Measurements from ENCODE around the gene TMEM120B.
"Not testable (repeated sequence)": the region's sequence is repeated elsewhere in the genome, so short reads cannot be mapped to it uniquely, and the experiment has no call there.

Gene TMEM120B

DNA sequence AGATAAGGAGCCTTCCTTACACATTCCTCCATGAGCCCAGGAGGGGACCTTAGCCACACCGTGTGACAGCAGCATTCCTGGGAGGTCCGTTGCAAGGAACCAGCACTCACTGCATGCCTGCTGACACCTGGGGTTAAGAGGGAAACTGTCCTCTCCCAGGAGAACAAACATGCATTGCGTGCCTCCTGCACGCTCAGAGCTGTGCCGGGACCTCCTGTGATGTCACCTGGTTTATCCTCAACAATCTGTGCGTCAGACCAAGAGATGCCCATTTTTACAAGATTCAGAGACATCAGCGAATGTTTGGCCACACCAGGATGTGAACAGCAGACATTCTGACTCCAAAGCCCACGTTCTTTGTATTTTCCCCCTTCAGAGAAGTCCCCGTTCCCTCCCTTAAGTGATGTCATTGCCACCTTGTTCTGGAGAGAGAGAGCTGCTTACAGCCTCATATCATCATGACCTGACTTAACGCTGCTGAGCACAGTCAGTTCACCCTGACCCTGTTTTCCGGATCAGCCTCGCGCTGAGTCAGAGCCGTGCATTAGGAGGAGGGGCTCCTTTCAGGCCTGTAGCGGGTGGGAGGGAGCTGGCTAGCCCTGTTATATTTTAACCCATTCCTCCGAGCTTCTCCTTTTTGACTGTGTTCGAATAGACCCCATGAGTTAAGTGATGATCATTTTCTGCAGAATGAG lies 36.2 kb downstream of the TMEM120B start:
- DNase-seq = no peak

DNA sequence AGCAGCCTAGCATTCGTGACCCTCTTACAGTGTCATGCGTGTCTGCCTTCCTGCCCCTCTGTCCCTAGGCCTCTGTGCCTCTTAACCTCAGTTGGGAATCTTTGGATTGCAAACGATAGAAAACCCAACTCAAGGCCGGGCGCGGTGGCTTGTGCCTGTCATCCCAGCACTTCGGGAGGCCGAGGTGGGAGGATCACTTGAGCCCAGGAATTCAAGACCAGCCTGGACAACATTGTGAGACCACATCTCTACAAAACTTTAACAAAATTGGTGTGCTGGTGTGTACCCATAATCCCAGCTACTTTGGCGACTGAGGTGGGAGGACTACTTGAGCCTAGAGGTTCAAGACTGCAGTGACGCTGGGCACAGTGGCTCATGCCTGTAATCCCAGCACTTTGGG lies 36.7 kb downstream of the TMEM120B start:
- no peak for DNase-seq

DNA sequence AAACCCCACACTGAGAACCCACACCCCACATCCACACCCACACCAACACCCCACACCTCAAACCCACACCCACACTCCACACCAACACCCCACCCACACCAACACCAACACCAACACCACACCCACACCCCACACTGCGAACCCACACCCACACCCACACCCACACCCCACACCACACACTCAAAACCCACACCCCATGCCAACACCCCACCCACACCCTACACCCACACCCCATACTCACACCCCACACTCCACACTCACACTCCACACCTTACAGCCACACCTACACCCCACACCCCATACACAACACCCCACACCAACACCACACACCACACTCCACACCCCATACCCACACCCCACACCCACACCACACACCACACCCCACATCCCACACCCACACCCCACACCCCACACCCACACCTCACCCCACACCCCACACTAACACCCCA lies 38.0 kb downstream of the TMEM120B start:
- no peak for DNase-seq

DNA sequence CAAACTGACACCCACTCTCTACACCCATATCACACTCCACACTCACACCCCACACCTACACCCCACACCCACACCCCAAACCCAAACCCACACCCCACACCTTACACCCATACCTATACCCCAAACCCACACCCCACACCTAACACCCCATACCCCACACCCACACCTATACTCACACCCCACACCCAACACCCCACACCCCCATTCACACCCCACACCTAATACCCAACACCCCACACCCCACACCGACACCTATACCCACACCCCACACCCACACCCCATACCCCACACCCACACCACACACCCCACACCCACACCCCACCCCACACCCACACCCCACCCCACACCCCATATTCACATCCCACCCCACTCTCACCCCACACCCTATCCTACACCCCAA lies 38.5 kb downstream of the TMEM120B start:
- no peak for DNase-seq

DNA sequence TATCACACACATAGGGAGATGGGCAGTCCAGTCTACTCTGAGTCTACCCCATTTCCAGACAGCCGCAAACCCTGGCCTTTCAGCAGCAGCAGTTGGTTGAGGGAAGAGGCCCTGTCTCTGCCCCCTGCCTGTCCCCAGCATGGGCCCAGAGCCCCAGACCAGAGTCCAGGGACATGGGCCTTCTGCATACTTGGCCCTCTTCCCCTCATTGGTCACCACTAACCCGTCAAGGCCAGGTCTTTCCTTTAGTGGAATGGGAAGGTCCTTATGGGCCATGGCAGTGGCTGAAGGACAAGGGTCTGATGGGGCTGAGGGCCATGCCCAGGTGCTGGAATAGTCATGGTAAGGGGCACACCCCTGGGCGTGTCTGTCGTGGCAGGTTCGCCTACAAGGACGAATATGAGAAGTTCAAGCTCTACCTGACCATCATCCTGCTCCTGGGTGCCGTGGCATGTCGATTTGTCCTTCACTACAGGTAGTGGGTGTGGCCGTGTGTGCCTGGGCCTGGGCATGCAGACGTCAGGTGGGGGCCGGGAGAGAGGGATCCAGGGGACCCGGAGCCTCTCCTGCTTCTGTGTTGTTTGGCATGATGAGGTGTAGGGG lies 39.3 kb downstream of the TMEM120B start:
- no peak for DNase-seq

DNA sequence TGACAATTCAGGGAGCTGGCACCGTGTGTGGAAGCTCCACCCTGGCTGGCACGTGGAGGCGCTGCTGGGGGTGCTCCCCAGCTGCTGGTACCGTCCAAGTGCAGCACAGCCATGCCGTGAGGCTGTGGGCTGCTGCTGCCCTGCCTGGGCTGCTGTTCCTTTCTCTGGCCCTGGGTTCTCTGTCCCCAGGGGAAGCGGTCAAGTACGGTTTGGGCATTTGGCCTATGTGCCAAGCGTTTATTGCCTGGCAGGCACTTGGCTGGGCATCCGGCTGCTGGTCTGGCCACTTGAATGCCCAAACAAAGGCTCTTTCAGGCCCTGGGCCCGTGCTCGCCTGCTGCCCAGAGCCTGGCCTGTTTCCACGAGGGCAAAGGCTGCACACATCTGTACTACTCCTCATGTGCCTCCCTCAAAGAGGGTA lies 41.3 kb downstream of the TMEM120B start:
- no peak for DNase-seq

DNA sequence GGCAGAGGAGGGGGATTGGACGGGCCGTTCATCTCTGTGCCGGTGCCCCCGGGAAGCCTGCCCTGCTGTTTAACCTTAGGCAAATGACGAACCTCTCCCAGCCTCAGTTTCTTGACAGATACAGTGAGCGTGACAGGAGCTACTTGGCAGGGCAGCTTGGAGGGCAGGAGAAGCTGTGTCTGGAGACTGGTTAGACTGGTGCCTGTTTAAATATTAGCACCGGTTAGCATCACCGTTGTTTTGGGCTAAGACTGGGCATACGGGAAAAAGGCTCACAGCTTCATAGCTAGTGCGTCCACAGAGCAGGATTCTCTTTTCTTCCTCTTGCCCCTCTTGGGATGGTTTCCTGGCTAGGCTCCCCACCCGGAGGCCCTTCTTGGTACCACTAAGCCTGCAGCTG lies 42.3 kb downstream of the TMEM120B start:
- DNase-seq = no peak

DNA sequence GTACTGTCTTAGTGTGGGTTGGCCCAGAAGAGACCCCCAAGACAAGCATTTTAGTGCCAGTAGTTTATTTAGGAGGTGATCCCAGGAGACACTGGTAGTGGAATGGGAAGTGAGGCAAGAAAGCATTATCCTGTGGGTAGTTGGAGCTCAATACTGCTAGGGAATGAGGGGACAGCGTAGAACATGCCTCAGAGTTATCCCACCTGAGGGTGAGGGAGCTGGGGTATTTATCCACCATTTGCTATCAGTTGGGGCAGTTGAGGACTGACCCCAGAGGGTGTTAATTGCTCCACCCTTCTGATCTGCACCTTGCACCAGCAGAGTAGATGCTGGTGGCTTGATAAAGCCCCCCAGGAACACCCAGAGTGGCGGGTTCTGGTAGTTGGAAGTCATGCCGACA lies 43.0 kb downstream of the TMEM120B start:
- DNase-seq = no peak

DNA sequence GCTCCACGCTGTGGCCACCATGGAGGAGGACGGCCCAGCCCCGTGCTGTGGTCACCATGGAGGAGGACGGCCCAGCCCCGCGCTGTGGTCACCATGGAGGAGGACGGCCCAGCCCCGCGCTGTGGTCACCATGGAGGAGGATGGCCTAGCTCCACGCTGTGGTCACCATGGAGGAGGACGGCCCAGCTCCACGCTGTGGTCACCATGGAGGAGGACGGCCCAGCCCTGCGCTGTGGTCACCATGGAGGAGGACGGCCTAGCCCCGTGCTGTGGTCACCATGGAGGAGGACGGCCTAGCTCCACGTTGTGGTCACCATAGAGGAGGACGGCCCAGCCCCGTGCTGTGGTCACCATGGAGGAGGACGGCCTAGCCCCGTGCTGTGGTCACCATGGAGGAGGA lies 46.0 kb downstream of the TMEM120B start:
- not testable (repeated sequence) for DNase-seq

DNA sequence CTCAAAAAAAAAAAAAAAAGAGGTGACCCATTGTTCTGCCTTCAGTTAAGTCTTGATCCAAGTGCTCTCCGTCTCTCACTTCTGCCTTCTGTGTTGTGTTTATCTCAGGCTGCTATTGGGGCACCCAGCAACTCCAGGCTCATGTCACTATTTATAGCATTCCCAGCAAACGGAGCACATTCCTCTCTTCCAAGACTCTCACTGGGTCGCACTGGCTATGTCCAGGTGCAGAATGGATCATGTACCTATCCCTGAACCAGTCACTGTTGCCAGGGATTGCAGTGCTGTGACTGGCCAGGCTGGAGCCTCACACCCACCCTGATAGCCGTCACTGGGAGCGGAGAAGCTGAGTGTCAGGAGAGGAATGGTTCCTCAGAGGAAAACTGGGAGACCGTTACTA lies 49.7 kb downstream of the TMEM120B start:
- DNase-seq = no peak

DNA sequence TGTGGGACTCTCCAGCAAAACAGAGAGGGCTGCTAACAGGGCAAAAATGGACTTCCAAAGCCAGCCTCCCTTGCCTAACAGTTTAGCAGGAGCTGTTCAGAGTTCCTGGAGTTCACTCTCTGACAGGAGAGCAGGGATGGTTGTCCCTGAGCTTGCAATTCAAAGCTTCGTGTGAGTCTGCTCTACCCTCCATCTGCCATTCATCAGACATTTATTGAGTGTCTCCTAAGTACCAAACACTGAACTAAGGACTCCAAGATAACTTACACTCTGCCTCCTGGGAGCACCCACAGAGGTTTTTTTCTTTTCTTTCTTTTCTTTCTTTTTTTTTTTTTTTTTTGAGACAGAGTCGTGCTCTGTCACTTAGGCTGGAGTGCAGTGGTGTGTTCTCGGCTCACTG lies 52.3 kb downstream of the TMEM120B start:
- DNase-seq = no peak

DNA sequence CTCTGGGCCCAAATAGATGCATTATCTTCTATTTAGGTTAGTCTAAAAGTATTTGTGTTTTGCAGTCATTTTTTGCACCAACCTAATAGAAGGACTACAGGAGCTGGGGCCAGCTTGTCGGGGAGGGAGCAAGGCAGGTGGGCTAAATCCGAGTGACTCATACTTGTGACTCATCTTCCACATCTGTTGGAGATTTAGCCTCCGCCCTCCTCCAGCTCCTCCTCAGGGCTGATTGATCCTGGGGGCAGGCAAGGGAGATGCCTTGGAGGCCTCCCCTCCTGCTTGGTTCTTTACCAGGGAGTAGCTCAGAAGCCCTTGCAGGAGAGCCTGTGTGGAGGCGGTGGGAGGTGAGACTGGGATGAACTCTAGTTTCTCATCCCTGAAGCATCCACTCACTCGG lies 53.0 kb downstream of the TMEM120B start:
- DNase-seq = no peak

DNA sequence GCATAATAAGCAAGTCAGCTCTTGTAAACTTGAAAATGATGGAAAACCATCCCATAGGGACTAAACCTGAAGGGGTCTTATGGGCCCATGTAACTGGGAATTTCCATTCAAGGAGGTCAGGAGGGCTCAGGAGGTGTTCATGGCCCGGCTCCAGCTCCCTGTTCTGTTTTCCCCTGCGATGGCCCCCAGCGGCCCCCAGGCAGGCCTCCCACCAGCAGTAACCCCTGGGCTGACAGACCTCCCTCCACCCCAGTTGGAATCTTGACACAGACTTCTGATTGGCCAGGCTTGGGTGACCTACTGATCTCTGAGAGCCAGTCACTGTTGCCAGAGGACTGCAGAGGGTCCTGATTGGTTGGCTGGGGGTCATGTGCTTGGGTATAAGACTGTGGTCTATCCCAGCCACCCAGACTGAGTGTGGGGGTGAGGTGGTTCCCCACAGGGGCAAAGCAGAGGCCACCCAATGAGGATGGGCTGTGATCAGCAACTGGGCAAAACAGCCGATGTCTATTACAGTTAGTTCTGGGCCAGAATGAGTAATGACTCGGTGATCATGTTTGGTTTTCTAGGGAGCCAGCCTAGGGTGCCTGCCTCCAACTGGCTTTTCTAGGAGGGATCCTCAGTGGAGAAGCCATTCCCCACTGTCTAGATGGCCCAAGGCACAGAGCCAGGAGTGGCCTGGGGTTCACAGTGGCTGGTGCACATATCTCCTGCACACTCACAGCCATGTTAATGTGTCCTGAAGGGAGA lies 53.9 kb downstream of the TMEM120B start:
- DNase-seq = no peak

DNA sequence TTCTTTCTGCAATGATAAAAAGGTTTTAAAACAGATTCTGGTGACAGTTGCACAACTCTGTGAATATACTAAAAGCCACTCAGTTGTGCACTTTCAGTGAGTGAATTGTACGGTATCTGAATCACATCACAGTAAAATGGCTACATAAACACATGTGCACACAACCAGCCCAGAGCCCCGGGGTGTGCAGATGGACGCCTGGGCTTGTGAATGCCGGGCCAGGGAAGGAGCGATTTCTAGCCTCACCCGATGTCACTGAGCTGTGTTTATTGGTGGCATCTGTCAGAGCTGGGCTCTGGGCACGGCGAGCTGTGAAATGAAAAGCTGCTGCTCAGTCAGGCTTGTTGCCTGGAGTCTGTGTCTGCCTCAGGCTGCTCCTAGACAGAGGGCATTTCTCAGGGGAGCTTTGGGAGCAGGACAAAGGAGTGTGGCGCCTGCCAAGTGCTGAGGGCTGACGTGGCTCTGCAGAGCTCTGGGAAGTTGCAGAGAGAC lies 55.0 kb downstream of the TMEM120B start:
- DNase-seq = no peak

DNA sequence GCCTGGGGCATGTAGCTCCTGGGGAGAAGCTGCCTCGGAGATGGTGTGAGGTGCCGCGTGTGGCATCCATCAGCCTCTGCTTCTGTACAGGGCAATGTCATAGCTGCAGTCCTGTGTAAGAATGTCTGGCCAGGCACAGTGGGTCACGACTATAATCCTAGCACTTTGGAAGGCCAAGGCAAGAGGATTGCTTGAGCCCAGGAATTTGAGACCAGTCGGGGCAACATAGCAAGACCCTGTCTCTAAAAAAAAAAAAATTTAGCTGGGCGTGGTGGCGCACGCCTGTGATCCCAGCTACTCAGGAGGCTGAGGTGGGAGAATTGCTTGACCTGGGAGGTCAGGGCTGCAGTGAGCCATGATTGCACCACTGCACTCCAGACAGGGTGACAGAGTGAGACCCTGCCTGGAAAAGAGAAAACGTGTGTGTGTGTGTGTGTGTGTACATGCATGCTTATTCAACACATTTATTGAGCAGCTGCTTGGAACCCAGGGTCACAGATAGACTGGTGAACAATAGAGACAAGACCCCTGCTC lies 56.8 kb downstream of the TMEM120B start:
- DNase-seq = no peak

DNA sequence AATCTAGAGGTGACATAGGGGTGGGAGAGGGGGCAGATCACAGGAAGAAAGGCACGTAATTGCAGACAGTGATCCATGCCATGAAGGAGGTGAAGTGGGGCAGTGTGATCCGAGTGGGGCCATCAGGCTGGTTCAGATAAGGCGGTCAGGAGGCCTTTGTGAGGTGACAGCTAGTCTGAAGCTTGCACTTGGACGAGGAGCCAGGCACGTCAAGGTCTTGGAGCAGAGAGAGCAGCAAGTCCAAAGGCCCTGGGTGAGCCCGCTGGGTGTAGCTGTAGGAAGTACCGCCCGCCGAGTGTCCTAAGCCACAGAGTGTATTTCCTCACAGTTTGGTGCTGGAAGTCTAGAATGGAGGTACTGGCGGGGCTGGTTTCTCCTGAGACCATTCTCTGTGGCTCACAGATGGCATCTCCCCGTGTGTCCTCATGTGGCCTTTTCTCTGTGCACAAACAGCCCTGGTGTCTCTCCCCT lies 57.3 kb downstream of the TMEM120B start:
- DNase-seq = no peak

DNA sequence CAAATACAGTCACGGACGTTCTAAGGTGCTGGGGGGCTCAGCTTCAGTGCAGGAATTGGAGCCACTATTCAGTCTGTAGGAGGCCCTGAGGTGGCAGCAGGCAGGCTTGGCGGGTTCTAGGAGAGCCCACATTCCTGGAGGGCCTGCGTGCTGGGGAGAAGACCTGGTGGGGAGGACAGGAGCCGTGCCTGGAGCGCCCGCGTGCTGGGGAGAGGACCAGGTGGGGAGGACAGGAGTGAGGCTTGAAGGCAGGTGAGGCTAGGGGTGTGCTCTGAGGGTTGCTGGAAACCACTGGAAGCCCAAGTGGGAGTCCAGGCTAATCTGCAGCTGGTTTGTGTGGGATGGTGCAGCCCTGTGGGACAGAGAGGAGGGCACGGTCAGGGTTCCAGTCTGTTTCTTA lies 57.8 kb downstream of the TMEM120B start:
- DNase-seq = no peak

DNA sequence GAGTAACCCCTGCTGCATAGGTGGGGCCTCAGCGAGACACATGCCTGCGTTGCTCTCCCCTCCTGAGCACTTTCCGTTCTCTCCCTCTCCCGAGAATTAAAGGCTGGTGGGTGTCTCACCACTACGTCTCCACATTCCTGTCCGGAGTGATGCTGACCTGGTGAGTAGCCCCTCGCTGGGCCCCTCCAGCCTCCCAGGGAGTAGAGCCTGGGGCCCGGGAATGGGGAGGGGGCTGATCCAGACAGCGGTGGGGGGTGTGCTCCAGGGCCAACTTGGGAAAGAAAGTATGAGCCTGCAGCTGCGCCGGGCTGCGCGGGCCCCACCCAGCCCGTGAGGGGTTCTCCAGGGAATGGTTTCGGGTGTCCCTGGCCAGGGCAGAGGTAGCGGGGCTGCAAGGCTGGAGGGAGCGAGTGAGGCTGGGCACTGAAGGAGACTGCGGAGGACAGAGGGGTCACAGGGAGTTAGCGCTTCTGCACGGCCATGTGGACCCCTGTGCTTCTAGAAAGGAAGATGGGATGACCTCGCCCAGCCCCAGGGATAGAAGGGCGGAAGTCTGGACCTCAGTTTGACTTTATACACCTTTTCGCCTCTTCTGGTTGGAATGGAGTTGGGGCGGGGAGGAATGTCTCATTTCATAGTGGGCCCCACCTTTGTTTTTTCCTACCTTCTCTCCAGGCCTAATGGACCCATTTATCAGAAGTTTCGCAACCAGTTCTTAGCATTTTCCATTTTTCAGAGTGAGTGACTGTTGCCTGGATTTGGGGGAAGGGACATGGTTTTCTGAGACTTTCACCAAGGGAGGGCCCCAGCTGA lies 58.5 kb downstream of the TMEM120B start:
- DNase-seq = no peak

DNA sequence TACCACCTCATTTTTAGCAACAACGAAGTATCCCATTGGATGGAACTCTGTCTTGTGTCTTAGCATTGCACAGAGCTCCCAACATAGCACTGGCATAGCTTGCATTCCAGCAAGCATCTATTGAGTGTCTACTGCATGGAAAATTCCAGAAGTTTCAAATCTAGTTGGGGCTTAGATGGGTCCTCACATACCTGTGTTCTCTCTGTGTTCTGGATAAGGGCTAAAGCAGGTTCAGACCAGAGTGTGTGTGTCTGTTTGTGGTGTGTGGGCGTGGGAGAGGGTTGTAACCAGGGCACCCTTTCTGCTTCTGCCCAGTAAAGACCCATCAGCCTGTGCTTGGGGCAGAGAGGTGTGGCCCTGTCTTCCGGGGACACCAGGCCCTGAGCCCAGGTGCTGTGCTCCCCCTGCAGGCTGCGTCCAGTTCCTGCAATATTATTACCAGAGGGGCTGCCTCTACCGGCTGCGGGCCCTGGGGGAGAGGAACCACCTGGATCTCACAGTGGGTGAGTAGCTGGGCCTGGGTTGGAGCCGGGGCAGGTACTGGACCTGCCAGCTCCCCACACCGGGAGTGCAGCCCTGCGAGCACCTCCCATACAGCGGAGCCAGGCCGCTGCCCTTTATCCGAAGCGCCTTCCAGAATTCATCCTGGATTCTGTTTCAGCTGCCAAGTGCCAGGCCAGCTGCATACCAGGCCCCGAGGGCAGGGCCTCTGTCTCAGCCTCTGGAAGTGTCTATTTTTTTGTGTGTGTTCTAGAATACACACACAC lies 60.6 kb downstream of the TMEM120B start:
- peak; percentile 54 for DNase-seq

DNA sequence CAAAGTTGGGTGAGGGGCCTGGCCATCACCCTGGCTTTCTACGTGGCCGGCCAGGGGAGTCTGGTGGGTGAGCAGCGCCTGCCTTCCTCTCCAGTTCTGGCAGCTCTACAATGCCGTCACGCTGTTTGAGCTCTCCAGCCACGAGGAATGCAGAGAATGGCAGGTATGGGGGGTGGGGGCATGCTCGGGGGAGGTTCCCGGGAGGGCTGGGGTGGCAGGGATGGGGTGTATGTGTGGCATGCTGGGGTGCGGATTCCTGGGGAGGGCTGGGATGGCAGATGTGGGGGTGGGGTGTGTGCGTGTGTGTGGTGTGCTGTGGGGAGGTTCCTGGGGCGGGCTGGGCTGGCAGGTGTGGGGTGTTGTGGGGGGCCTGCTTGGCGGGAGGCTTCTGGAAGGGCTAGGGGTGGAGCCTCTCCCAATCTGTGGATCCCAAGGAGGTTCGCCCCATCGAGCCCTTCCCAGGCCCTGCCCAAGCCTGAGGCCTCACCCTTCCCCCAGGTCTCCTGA lies 62.5 kb downstream of the TMEM120B start:
- DNase-seq = no peak

DNA sequence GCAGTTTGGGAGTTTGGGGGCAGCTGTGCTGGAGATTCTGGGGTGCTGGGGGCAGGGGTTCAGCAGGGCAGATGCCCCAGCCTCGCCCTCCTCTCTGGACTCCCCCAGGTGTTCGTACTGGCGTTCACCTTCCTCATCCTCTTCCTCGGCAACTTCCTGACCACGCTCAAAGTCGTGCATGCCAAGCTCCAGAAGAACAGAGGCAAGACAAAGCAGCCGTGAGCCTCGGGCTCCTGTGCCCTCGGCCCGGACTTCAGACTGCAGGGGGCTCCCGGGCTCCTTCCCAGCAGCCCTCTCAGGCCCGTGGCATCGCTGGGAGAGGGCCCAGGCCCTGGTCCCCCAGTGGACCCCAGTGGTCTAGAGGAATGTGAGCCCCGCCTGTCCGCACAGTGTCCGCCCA lies 62.9 kb downstream of the TMEM120B start:
- no peak for DNase-seq
